HepG2 (cell line): Measurements from ENCODE around the gene FUOM. TPM values are rescaled to one million over a fixed set of nuclear protein-coding genes. Genes with fewer than 3 reads are reported as not detected.
A peak's percentile ranks its signal among the peaks of the same experiment; 100 is the strongest.

Source experiments
- ASH2L ChIP-seq: fragments of 300-600, 200-600 bp; sonication (generic); IDR thresholded peaks from 2 replicates; pipeline ENCODE4 v1.7.0; 2017; ENCODE audit warnings: low read depth, mild to moderate bottlenecking, moderate library complexity, mixed read lengths, low read length; ENCODE audit not compliant: insufficient read length
- CEBPG ChIP-seq: IDR thresholded peaks from 2 replicates; pipeline ENCODE4 v1.6.1; 2016
- CHCHD3 ChIP-seq: sonication (generic); formaldehyde crosslinking; IDR thresholded peaks from 2 replicates; pipeline ENCODE4 v1.8.0; 2022; ENCODE audit warnings: mild to moderate bottlenecking, missing genetic modification reagents, moderate library complexity
- EED ChIP-seq: sonication (generic); formaldehyde crosslinking; IDR thresholded peaks from 2 replicates; pipeline ENCODE4 v1.5.0; 2020; ENCODE audit warnings: mild to moderate bottlenecking, missing genetic modification reagents
- HOXA3 ChIP-seq: sonication (generic); formaldehyde crosslinking; IDR thresholded peaks from 2 replicates; pipeline ENCODE4 v1.5.0; 2020; ENCODE audit warnings: missing genetic modification reagents
- IKZF1 ChIP-seq: fragments of 450-650 bp; IDR thresholded peaks from 2 replicates; pipeline ENCODE4 v1.7.1; 2016
- NFRKB ChIP-seq: fragments of 450-650 bp; IDR thresholded peaks from 2 replicates; pipeline ENCODE4 v1.6.1; 2017
- SAFB2 ChIP-seq: sonication (generic); formaldehyde crosslinking; IDR thresholded peaks from 2 replicates; pipeline ENCODE4 v1.5.1; 2020; ENCODE audit warnings: missing genetic modification reagents, low read depth, mild to moderate bottlenecking, borderline replicate concordance
- SATB2 ChIP-seq: sonication (generic); formaldehyde crosslinking; IDR thresholded peaks from 2 replicates; pipeline ENCODE4 v1.5.0; 2020; ENCODE audit warnings: missing genetic modification reagents
- SPEN ChIP-seq: sonication (generic); formaldehyde crosslinking; IDR thresholded peaks from 2 replicates; pipeline ENCODE4 v1.5.1; 2020; ENCODE audit warnings: low read depth, mild to moderate bottlenecking, missing genetic modification reagents
- ZIK1 ChIP-seq: sonication (generic); formaldehyde crosslinking; IDR thresholded peaks from 2 replicates; pipeline ENCODE4 v1.5.0; 2020; ENCODE audit warnings: mild to moderate bottlenecking, low read depth, missing genetic modification reagents, borderline replicate concordance
- ZNF256 ChIP-seq: sonication (generic); formaldehyde crosslinking; conservative IDR thresholded peaks from 2 replicates; pipeline ENCODE4 v1.4.0; 2020; ENCODE audit warnings: missing genetic modification reagents
- ZNF30 ChIP-seq: sonication (generic); formaldehyde crosslinking; IDR thresholded peaks from 2 replicates; pipeline ENCODE4 v1.5.0; 2020; ENCODE audit warnings: mild to moderate bottlenecking, missing genetic modification reagents
- polyA plus RNA-seq, 8 experiments: library from polyadenylated mRNA; depleted of rRNA in 3 of 8; stranded (reverse) in 7 of 8; unstranded in 1 of 8; fragments of >200 nt; fragmentation: Illumina TruSeq in 4 of 8; extraction: Trizol in 4 of 8; gene quantifications; 2 replicates each; pipeline versions ENCODE4 v1.2.1 to v1.2.3, GENCODE V29; 2011 to 2016; ENCODE audit warnings: low read depth in 4 of 8, missing spikeins in 1 of 8, mixed read lengths in 1 of 8; ENCODE audit not compliant: insufficient read depth in 1 of 8
- total RNA-seq, 5 experiments: library from RNA; depleted of rRNA; stranded (reverse); fragments of >200 nt; fragmentation: Illumina TruSeq; extraction: Trizol; gene quantifications; 2 replicates each; pipeline ENCODE4 v1.2.3, GENCODE V29; 2016; ENCODE audit warnings: low read depth in 1 of 5
- TF ChIP-seq, protein P1 (sequence below): sonication (generic); formaldehyde crosslinking; IDR thresholded peaks from 2 replicates; pipeline ENCODE4 v1.4.0; 2020; ENCODE audit warnings: missing genetic modification reagents
- TF ChIP-seq, protein P2 (sequence below): sonication (generic); formaldehyde crosslinking; IDR thresholded peaks from 2 replicates; pipeline ENCODE4 v1.4.0; 2020; ENCODE audit warnings: missing genetic modification reagents, borderline replicate concordance
- TF ChIP-seq, protein P3 (sequence below): sonication (generic); formaldehyde crosslinking; conservative IDR thresholded peaks from 2 replicates; pipeline ENCODE4 v1.4.0; 2020; ENCODE audit warnings: missing genetic modification reagents
- TF ChIP-seq, protein P4 (sequence below): sonication (generic); formaldehyde crosslinking; IDR thresholded peaks from 2 replicates; pipeline ENCODE4 v1.4.0; 2020; ENCODE audit warnings: missing genetic modification reagents, borderline replicate concordance

The FUOM gene
- total and polyA plus RNA-seq, 2 of the 13 experiments (the other 11 are each of a cell fraction or from before 2014, with no cell fraction given): 27.5 to 60.4 TPM

DNA sequence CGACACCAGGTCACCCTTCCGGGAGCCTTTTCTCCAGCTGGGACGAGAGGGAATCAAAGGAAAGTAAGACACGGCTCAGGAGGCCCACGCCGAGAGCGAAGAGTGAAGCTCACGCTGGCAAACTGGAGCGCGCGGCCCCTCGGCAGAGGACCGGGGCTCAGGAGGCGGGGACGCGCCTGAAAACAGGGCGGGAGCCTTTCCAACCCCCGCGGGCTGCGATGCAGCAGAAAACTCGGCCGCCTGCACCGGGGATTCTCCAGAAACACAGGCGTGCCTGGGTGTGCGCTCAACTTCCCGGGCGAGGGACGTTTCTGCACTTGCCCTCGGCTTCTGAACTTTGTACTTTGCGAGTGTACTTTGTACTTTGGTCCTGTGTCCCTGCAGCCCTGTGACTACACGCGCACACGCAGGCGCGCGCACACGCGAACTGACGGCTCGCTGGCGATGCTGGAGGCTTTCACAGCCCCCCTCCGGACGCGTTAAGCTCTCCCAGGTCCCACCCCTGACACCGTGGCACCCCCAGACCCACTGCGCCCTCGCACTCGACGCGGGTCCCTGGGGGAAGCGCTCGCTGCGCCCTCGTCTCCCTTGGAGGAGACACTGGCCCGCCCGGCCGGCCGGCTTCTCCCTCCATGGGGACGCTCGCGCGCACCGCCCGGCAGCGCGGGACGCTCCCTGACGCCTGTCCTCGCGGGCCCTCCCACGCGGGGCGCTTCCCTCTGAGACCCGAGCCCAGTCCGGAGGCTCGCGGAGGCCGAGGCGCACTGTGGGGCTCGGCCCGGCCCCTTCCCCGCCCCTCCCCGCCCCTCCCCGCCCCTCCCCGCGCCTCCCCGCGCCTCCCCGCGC lies 20.7 kb upstream of the FUOM start (continued):
- TF ChIP-seq, protein P1, sequence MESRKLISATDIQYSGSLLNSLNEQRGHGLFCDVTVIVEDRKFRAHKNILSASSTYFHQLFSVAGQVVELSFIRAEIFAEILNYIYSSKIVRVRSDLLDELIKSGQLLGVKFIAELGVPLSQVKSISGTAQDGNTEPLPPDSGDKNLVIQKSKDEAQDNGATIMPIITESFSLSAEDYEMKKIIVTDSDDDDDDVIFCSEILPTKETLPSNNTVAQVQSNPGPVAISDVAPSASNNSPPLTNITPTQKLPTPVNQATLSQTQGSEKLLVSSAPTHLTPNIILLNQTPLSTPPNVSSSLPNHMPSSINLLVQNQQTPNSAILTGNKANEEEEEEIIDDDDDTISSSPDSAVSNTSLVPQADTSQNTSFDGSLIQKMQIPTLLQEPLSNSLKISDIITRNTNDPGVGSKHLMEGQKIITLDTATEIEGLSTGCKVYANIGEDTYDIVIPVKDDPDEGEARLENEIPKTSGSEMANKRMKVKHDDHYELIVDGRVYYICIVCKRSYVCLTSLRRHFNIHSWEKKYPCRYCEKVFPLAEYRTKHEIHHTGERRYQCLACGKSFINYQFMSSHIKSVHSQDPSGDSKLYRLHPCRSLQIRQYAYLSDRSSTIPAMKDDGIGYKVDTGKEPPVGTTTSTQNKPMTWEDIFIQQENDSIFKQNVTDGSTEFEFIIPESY: 0 out of 2 replicates have a peak, but pooled peaks have one; percentile 5
- peak; percentile 79 for TF ChIP-seq HOXA3
- TF ChIP-seq, protein P2, sequence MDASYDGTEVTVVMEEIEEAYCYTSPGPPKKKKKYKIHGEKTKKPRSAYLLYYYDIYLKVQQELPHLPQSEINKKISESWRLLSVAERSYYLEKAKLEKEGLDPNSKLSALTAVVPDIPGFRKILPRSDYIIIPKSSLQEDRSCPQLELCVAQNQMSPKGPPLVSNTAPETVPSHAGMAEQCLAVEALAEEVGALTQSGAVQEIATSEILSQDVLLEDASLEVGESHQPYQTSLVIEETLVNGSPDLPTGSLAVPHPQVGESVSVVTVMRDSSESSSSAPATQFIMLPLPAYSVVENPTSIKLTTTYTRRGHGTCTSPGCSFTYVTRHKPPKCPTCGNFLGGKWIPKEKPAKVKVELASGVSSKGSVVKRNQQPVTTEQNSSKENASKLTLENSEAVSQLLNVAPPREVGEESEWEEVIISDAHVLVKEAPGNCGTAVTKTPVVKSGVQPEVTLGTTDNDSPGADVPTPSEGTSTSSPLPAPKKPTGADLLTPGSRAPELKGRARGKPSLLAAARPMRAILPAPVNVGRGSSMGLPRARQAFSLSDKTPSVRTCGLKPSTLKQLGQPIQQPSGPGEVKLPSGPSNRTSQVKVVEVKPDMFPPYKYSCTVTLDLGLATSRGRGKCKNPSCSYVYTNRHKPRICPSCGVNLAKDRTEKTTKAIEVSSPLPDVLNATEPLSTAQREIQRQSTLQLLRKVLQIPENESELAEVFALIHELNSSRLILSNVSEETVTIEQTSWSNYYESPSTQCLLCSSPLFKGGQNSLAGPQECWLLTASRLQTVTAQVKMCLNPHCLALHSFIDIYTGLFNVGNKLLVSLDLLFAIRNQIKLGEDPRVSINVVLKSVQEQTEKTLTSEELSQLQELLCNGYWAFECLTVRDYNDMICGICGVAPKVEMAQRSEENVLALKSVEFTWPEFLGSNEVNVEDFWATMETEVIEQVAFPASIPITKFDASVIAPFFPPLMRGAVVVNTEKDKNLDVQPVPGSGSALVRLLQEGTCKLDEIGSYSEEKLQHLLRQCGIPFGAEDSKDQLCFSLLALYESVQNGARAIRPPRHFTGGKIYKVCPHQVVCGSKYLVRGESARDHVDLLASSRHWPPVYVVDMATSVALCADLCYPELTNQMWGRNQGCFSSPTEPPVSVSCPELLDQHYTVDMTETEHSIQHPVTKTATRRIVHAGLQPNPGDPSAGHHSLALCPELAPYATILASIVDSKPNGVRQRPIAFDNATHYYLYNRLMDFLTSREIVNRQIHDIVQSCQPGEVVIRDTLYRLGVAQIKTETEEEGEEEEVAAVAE (CRISPR knock-in tag): no peak
- TF ChIP-seq SATB2 (CRISPR knock-in tag): 0 out of 2 replicates have a peak, but pooled peaks have one; percentile 52
- TF ChIP-seq CEBPG: no peak
- no peak; the same call in 1 of the 2 replicates for TF ChIP-seq ZIK1 (CRISPR knock-in tag)
- TF ChIP-seq ZNF256 (CRISPR knock-in tag): no peak
- TF ChIP-seq ZNF30 (CRISPR knock-in tag): no peak
- no peak for TF ChIP-seq CHCHD3 (CRISPR knock-in tag)
- TF ChIP-seq SAFB2 (CRISPR knock-in tag): peak; percentile 92; the same call in 1 of the 2 replicates
- no peak for TF ChIP-seq NFRKB
- TF ChIP-seq, protein P3, sequence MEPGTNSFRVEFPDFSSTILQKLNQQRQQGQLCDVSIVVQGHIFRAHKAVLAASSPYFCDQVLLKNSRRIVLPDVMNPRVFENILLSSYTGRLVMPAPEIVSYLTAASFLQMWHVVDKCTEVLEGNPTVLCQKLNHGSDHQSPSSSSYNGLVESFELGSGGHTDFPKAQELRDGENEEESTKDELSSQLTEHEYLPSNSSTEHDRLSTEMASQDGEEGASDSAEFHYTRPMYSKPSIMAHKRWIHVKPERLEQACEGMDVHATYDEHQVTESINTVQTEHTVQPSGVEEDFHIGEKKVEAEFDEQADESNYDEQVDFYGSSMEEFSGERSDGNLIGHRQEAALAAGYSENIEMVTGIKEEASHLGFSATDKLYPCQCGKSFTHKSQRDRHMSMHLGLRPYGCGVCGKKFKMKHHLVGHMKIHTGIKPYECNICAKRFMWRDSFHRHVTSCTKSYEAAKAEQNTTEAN (CRISPR knock-in tag): 0 out of 2 replicates have a peak, but pooled peaks have one; percentile 74
- TF ChIP-seq ASH2L: peak; percentile 55
- TF ChIP-seq, protein P4, sequence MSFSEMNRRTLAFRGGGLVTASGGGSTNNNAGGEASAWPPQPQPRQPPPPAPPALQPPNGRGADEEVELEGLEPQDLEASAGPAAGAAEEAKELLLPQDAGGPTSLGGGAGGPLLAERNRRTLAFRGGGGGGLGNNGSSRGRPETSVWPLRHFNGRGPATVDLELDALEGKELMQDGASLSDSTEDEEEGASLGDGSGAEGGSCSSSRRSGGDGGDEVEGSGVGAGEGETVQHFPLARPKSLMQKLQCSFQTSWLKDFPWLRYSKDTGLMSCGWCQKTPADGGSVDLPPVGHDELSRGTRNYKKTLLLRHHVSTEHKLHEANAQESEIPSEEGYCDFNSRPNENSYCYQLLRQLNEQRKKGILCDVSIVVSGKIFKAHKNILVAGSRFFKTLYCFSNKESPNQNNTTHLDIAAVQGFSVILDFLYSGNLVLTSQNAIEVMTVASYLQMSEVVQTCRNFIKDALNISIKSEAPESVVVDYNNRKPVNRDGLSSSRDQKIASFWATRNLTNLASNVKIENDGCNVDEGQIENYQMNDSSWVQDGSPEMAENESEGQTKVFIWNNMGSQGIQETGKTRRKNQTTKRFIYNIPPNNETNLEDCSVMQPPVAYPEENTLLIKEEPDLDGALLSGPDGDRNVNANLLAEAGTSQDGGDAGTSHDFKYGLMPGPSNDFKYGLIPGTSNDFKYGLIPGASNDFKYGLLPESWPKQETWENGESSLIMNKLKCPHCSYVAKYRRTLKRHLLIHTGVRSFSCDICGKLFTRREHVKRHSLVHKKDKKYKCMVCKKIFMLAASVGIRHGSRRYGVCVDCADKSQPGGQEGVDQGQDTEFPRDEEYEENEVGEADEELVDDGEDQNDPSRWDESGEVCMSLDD: 0 out of 2 replicates have a peak, but pooled peaks have one; percentile 51
- TF ChIP-seq SPEN: peak; percentile 85
- TF ChIP-seq EED (CRISPR knock-in tag): no peak
- TF ChIP-seq IKZF1: no peak
